Uterus (tissue), 2 donors: ENCODE measurements around the gene ARHGEF17.

ENCODE experiments used
- CTCF ChIP-seq, 4 experiments: fragments of 200-600 bp in 2 of 4; fragments of 450-650 bp in 2 of 4; sonication (generic) in 2 of 4; IDR thresholded peaks; one replicate each; pipeline ENCODE4 v1.5.1; 2016 to 2019; ENCODE audit warnings: antibody characterized with exemption in 4 of 4, mild to moderate bottlenecking in 2 of 4, moderate library complexity in 1 of 4
- POLR2A ChIP-seq, 2 donors: fragments of 450-650 bp; IDR thresholded peaks; one replicate each; pipeline ENCODE4 v1.6.1; 2016; ENCODE audit warnings: antibody characterized with exemption in 2 of 2, mild to moderate bottlenecking in 1 of 2, moderate library complexity in 1 of 2

- TF ChIP-seq POLR2A (IDR thresholded peaks at IDR 0.05) (no peak), CTCF (IDR thresholded peaks at IDR 0.05) (no peak)
Observed at GRCh38 chr11:73411031-73411430, 103.0 kb downstream of the ARHGEF17 start.
